ENCODE measurements around the gene NFATC2.

DNA sequence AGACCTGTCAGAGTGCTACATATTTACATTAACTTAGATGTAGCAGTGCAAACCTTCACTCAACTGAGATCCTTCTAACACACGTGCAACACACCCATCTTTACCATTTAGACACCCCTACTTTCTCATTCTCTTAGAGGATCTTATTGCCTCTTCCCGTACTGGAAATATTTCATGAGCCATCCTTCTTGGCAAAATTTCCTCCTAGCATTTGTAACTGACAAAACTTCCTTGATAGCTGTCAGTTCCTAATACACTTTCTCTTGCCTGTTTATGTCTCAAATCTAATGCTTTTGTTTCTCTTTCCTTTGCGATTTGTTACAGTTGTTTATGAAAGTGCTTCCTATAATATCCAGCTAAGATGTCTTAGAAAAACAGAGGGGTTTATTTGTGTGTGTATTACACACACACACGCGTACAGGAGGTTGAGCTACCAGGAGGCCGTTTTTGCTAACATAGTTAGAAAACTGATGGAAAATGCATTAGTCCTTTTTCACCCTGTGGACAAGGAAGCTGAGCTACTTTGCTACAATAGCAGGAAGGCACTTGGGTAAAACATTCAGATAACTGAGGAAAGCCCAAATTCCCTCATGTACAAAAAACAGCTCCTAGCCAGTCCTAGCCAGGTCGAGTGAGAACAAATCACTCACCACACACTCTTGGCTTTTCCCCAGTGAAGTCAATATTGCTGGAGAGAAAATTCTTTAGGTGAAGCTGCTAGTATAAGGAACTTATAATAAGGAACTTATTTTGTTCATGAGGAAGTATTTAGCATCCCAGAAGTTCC lies 153.6 kb downstream of the NFATC2 start:
- no peak for TF ChIP-seq CTCF (IDR thresholded peaks at IDR 0.05)
- no peak for TF ChIP-seq POLR2A (IDR thresholded peaks at IDR 0.05)

All from uterus (tissue), 2 donors.